ENCODE data around the gene UACA. TPM values are rescaled to one million over a fixed set of nuclear protein-coding genes. Genes with fewer than 3 reads are reported as not detected.
"Not testable (repeated sequence)": the region's sequence is repeated elsewhere in the genome, so short reads cannot be mapped to it uniquely, and the experiment has no call there.

Gene UACA, protein sequence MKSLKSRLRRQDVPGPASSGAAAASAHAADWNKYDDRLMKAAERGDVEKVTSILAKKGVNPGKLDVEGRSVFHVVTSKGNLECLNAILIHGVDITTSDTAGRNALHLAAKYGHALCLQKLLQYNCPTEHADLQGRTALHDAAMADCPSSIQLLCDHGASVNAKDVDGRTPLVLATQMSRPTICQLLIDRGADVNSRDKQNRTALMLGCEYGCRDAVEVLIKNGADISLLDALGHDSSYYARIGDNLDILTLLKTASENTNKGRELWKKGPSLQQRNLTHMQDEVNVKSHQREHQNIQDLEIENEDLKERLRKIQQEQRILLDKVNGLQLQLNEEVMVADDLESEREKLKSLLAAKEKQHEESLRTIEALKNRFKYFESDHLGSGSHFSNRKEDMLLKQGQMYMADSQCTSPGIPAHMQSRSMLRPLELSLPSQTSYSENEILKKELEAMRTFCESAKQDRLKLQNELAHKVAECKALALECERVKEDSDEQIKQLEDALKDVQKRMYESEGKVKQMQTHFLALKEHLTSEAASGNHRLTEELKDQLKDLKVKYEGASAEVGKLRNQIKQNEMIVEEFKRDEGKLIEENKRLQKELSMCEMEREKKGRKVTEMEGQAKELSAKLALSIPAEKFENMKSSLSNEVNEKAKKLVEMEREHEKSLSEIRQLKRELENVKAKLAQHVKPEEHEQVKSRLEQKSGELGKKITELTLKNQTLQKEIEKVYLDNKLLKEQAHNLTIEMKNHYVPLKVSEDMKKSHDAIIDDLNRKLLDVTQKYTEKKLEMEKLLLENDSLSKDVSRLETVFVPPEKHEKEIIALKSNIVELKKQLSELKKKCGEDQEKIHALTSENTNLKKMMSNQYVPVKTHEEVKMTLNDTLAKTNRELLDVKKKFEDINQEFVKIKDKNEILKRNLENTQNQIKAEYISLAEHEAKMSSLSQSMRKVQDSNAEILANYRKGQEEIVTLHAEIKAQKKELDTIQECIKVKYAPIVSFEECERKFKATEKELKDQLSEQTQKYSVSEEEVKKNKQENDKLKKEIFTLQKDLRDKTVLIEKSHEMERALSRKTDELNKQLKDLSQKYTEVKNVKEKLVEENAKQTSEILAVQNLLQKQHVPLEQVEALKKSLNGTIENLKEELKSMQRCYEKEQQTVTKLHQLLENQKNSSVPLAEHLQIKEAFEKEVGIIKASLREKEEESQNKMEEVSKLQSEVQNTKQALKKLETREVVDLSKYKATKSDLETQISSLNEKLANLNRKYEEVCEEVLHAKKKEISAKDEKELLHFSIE (N-terminal part only)
- total RNA-seq = 42.9 and 48.0 TPM in 2 replicates

DNA sequence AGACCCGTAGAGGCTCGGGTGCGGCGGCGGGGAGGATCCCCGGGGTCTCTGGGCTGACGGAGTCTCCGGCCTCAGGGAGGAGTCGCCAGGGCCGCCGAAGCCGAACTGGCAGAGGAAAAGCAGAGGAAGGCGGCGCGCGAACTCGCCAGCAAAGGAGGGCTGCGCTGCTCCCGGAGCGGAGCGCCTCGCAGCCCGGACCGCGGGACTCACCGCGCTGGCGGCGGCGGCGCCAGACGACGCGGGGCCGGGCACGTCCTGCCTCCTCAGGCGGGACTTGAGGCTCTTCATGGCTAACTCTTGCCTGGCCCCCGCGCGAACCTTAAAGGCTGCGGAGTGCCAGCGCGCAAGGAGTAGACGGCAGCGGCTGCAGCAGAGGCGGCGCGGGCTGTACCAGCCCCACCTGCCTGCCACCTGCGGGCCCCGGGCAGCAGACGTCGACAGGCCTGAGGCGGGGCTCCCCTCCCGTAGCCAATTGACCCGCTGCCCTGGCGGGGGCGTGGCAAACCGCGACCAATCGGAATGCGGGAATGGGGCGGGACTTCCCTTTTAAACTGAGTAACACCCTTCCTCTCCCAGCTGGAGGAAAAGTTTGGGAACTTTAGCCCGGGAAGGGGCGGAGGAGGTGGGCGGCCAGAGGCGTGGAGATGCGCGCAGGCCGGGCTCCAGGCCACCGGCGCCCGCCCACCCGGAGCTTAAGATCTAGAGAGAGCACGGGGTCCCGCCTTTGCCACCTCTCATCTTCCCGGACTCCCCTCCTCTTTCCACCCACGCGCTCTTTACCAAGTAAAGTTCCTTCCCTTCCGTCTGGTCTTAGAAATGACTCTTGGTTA lies at the start of gene UACA:
Gene UACA (minus strand): TSS at position 439 of the 830 bp plus-strand sequence. CDS start 151 bp downstream, at position 288.
- DNase-seq (ENCODE audit: low read depth) = peak; percentile 90

DNA sequence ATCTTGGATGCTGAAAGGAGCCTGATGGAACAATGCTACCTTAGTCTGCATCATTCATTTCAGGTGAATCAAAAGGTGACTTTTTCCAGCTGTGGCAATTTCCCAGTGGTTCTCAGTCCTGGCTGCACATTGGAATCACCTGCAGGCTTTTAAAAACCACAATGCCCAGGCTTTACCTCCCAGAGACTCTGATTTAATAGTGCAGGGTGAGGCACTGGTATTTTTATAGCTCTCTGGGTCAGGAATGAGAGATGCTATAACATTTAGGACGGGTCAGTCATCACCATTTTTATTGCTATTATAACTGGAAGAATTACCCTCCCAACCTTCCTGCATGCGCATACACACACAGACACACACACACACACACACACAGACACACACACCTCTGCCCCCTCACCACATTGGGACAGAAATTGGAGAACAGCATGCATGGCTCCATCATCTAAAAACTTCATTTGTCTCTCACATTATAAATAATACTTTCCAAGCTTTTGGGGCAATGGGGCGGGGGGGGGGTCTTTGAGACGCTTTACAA lies 49.5 kb upstream of the UACA start:
- peak; percentile 57 for DNase-seq (ENCODE audit: low read depth)

DNA sequence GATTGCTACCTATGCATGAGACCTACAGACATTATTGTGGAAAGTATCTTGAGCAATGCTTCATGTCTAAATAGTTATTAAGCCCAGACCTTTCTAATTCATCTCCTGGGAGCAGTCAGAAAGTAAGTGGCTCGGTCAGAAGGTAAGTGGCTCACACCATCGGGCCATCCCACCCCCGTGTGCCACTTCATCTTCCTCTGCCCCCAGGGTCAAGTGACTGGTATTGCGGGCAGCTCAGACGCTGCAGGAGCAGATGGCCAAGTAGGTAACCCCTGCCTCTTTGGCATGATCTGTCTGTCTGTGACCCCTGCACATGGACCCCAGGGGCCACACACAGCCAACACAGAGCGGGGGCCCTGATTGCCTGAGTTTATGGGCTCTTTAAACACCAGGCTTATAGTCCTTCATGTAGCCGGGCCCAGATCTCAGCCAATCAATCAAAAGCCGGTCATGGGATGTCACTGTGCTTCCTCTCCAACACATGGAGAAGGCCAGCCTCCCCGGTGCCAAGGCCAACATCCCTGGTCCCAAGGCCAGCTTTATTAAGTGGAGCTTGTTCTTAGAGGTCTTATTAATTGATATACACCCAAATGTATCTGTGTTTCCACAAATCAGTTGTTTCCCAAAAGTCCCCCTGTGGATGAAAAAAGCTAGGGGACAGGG lies 47.7 kb upstream of the UACA start:
- no peak for DNase-seq (ENCODE audit: low read depth)

DNA sequence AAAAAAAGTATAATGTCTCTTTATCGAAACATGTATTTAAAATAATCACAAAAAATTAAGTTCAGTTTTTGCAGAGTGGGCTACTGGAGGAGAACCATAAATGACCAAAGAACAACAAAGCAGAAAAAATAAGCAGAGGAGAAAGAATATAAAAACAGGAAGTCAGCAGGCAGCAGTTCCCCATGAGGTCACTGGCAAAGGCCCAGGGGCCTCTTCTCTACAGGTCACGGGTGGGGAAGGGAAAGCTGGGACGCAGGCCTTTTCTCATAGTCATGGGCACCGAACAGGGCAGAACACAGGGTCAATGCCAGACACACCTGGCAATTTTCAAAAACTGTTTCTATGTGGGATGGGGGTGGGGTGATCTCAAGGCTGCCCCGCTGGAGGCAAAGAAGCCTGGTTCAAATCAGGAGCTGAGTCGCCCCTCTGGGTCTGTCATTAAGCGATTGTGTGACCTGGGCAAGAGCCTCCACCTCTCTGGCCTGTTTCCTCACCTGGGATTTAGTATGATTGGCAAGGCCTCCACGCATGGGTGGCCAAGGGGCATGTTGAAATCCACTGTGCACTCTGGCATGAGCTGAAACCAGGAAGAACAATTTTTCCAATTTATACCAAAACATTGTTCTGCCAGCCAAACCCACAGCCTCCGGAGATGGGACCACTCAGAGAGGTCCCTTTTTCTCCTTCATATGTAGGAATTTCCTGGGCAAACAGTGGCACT lies 43.8 kb upstream of the UACA start:
- peak; percentile 77 for DNase-seq (ENCODE audit: low read depth)

DNA sequence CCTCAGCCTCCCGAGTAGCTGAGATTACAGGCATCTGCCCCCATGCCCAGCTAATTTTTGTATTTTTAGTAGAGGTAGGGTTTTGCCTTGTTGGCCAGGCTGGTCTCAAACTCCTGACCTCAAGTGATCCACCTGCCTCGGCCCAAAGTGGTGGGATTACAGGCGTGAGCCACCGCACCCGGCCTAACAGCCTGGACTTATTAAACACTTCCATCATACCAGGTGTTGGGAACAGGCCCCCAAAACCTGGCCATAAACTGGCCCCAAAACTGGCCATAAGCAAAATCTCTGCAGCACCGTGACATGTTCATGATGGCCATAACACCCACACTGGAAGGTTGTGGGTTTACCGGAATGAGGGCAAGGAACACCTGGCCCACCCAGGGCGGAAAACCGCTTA lies 41.0 kb upstream of the UACA start:
- DNase-seq (ENCODE audit: low read depth) = not testable (repeated sequence)

DNA sequence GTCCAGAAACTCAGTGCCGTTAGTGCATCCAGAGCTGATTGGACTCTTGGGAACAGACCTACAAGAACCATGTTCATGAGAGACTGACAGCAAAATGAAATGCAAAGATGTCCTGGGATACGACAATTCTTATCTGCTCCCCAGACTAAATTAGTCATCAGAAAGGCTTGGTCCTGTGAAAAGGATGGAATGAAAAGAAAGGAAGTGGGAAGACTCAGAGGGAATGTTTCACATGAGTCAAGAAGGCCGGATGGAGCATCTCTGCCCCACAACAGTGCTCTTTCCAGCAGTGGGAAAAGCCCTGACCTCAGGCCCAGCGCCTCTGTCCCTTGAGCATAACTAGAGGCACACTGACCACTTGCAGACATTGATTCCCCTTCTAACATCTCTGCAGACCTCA lies 39.3 kb upstream of the UACA start:
- peak; percentile 53 for DNase-seq (ENCODE audit: low read depth)

DNA sequence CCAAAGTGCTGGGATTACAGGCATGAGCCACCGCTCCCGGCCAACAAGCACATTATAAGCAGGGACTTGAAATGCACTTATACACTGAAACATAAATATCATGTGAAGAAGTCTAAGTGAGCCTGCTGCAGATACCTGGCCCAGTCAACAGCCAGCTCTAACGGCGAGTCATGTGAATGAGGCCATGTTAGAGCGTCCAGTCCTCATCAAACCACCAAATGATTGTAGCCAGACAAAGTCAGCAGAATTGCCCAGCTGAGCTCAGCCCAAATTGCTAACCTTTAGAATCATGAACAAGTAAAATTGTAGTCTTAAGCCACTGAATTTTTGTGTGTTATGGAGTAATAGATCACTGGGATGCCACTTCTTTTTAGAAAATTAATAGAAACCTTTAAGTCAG lies 37.8 kb upstream of the UACA start:
- DNase-seq (ENCODE audit: low read depth) = no peak

DNA sequence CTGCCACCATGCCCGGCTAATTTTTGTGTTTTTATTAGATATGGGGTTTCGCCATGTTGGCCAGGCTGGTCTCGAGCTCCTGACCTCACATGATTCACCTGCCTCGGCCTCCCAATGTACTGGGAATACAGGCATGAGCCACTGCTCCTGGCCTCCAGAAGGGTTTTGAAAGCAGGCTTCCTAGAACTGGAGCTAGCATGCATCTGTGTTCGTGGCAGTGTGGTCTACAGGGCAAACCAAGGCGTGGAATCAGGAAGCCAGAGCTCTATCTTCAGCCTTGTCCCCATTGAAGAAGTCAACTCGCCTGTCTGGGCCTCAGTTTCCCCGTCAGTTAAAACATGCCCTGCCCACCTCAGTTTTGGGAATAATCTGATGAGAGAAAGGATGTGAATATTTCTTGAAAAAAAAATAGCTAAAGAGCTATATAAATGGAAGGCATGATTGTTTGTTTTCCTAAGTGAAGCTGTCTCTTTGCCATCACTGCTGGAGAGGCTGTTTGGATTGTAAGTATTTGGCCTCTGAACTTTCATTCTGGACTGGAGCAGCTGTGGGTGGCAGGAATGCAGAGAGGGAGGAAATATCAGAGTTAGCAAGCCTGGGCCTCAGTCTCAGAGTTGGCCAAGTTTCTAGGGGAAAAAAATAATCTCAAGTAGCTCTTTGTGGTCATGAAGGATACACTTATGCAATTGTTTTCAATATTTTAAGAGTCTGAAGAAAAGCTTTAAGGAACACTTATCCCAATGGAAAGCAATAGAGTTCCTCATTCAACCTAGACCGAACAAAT lies 36.5 kb upstream of the UACA start:
- peak; percentile 95 for DNase-seq (ENCODE audit: low read depth)

DNA sequence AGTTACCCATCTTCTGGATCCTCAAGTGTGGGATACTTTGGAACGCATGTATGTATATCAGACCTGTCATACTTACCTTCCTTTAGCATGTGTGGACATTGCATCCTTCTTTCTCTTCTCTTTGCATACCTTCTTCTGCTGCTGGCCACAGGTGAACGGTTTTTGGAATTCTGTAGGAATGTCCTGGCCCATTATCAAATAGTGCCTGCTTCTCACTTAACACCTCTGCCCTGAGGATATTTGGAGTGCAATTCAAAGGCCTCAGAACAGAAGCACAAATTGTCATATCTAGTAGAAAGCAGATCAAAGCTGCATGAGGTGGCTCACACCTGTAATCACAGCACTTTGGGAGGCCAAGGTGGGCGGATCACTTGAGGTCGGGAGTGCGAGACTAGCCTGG lies 34.1 kb upstream of the UACA start:
- peak; percentile 33 for DNase-seq (ENCODE audit: low read depth)

DNA sequence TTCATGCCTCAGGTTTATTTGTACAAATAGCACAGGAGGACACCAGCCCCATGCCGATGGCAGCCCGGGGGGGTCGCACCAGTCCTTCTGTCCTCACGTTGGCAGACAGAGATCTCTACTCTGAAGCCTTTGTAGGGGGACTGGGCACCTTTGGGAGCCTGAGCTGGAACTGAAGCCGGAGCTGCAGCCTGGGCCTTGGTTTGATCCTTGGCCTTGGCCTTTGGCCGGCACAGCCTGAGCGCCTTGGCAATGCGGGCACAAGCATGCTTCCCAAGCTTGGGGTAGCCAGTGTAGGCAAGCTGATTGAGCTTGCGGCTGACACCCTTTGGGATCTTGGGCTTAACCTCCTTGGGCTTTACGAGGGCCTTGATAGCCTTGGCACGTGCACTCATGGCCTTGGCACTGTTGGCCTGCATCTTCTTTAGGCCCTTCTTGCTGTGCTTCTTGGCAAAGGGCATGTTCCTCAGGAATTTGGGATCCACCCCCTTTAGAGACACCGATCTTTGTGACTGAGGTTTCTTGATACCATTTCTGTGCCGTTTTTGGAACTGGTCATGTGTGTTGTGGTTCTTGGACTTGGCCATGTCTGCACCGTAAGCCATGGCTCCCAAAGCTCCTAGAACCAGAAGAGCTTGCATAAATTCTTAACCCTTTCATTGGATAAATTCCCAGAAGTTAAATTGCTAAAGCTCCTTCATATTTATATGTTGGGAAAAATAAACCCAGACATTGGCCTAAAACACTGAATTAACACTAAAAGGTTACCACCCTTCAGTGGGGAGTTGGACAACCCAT lies 33.4 kb upstream of the UACA start:
- no peak for DNase-seq (ENCODE audit: low read depth)

DNA sequence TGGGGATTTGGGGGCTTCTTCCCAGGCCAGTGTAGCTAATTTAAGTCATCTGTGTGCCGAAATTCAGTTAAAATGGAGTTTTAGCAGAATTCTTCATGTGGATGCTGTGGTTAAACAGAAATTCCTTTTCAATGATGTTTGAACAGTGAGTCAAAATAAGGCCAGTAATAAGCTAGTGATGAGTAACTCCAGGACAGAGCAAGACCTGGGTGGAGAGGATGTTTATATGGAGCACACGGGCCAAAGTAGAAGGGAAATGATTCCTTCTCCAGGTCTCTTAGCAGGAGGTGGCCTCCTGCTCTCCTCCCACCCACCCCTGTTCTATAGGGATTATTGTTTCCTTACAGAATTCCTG lies 31.9 kb upstream of the UACA start:
- peak; percentile 97 for DNase-seq (ENCODE audit: low read depth)

DNA sequence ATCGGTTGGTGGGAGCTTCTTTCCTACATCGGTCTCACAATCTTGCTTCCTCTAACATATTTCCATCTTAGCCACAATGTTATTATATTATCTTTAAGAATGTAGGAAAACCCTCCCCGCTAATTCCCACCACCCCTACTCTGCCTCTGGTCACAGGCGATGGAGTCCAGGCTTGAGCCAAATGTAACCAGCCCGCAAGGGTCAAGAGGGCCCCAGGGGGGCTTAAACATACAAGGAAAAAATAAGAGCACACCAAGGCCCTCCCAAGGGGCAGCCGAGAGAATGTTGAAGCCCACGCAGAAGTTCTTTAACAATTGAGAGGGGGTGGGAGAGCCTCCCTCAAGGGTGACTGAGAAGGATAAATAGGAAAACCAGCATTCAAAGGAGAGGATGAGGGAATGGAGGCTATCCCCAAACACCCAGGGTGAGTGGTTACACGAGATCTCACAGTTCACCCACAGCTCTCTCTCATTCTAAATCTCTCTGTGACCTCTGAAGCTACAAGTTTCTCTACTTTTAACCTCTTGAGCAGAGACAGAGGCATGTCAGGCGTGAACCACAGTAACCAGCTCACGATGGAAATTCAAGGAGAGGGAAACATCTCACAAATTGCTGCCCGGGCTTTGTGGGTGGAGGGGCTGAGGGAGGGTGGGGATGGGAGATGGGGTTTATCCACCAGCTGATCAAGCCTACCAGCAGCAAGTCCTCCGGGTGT lies 31.4 kb upstream of the UACA start:
- peak; percentile 72 for DNase-seq (ENCODE audit: low read depth)

DNA sequence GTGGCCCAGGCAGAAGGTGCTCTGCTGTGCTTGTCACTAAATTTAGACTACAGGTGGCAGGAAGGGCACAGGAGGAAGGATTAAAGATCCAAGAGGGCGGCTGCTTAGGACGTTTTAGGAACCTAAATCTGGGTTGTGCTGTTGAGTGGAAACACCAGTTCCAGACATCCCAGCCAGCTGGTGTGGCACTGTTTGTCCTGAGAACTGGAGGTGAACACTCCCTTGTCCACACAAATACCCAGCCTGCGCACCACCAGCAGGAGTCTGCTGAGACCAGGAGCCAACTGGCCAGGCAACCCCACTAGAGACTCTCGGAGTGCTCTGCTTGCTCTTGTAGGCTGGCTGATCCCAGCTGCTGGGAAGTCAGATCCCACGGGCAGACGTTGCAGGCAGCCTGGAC lies 30.3 kb upstream of the UACA start:
- no peak for DNase-seq (ENCODE audit: low read depth)

DNA sequence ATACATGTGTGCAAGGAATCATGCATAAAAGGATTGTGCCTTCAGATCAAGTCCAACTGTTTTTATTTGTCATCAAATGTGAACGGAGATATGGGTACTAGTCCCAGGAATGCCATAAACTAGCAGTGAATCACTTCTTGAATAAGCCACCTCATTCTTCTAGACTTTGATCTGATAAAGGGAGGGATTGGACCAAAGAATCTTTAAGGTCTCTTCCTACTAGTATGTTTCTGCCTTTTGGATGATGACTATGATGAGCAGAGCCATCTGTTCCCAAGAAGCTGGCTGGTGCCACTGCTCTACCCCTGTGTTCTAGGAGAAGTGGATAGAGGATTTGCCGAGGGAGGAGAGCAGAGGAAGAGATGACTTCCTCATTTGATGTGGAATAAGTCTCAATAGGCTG lies 28.8 kb upstream of the UACA start:
- peak; percentile 86 for DNase-seq (ENCODE audit: low read depth)

DNA sequence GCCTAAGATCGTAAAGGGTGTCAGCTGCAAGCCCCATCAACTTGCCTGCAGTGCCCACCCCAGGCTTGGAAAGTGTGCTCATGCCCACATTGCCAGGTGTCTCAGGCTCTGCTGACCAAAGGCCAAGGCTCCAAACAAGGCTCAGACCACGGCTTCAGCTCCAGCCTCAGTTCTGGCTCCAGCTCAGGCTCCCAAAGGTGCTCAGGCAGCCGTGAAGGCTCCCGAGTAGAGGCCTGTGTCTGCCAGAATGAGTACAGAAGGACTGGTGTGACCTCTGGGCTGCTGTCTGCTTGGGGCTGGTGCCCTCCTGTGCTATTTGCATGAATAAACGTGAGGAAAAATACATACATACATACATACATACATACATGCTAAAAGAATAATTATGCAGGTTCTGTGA lies 27.9 kb upstream of the UACA start:
- no peak for DNase-seq (ENCODE audit: low read depth)

DNA sequence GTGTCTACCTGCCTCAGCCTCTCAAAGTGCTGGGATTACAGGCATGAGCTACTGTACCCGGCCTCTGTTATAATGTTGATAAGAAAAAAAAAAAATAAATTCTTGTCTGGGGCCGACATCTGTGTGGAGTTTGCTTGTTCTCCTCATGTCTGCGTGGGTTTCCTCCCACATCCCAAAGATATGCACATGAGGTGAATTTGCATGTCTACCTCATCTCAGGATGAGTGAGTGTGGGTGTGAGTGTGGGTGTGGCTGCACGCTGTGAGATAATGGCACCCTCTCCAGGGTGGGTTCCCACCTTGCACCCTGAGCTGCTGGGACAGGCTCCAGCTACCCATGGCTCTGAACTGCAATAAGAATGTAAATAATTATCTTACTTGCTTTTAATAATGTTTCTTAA lies 25.9 kb upstream of the UACA start:
- no peak for DNase-seq (ENCODE audit: low read depth)
